ENCODE results near the gene TMEM163.

Gene TMEM163

DNA sequence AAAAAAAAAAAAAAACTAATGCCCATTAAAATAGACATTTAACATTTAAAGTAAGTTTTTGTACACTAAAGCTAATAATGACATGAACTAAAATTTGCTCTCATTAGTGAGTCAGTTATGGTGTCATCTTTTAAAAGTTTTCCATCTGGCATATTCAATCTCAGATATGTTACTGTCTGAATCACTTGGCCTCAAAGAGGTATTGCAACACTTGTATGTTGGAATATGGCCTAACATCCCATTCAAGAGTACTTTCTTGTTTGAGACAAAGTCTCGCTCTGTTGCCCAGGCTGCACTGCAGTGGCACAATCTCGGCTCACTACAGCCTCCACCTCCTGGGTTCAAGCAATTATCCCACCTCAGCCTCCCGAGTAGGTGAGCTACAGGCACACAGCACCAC, 169.7 kb downstream of the TMEM163 start:
- Histone ChIP-seq H3K9me3 (no peaks in the 10 kb centered on the region), H3K4me1 (no peaks in the 10 kb centered on the region), H3K27ac (no peak overlapping the region), H3K4me3 (no peak overlapping the region), H3K36me3 (no peaks in the 10 kb centered on the region), H3K27me3 (no peaks in the 10 kb centered on the region)
- TF ChIP-seq, protein P1, sequence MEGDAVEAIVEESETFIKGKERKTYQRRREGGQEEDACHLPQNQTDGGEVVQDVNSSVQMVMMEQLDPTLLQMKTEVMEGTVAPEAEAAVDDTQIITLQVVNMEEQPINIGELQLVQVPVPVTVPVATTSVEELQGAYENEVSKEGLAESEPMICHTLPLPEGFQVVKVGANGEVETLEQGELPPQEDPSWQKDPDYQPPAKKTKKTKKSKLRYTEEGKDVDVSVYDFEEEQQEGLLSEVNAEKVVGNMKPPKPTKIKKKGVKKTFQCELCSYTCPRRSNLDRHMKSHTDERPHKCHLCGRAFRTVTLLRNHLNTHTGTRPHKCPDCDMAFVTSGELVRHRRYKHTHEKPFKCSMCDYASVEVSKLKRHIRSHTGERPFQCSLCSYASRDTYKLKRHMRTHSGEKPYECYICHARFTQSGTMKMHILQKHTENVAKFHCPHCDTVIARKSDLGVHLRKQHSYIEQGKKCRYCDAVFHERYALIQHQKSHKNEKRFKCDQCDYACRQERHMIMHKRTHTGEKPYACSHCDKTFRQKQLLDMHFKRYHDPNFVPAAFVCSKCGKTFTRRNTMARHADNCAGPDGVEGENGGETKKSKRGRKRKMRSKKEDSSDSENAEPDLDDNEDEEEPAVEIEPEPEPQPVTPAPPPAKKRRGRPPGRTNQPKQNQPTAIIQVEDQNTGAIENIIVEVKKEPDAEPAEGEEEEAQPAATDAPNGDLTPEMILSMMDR (IDR thresholded peaks at IDR 0.05): no peak
- DNase-seq: no peak
- intact Hi-C loops (cut with DNase I; ENCODE audit: low total_unique reads): no loop called here

DNA sequence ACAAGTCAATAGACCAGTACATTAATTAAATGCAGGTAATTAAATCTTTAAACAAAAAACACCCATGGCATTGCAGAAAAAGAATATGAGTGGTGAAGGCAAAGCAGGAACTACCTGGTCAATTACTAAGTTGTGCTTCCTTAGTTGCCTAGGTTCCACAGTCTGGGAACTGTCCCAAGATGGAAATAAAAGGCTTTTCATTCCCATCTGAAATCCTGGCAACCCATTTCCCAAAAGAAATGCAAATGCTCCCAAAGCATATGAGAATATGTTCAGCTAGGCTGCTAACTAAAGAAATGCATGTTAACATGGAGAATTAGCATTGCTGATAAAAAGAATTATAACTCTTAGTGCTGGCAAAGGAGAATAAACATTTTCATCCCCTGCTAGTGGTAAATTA, 177.8 kb downstream of the TMEM163 start:
- H3K27ac ChIP-seq: no peak overlapping the region
- H3K4me3 ChIP-seq: no peak overlapping the region
- H3K4me1 ChIP-seq: no peaks in the 10 kb centered on the region
- no peaks in the 10 kb centered on the region for H3K9me3 ChIP-seq
- TF ChIP-seq, protein P1 (IDR thresholded peaks at IDR 0.05): no peak
- no peak for DNase-seq
- no peaks in the 10 kb centered on the region for H3K27me3 ChIP-seq
- intact Hi-C loops (cut with DNase I; ENCODE audit: low total_unique reads): no loop called here
- no peaks in the 10 kb centered on the region for H3K36me3 ChIP-seq

DNA sequence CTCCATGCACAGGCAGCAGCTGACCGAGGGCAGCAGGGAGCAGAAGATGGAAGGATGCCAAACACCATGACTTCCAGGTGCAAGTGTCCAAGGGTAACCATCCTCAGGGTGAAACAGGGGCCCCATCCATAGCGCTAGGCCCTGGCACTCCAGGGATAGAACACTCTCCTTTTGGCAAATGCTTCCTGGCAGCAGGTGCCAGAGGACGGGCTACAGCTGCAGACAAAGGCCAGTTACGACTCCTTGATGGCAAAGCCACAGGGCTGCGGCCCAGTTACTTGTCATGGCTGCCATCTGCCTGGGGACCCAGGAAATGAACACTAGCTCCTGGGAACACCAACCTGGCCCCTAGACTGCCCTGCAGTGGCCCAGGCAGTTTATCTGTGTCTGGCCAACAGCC, 178.8 kb downstream of the TMEM163 start:
- no peak for DNase-seq
- Histone ChIP-seq H3K27me3 (no peaks in the 10 kb centered on the region), H3K9me3 (no peaks in the 10 kb centered on the region), H3K36me3 (no peaks in the 10 kb centered on the region), H3K4me3 (no peak overlapping the region), H3K4me1 (no peaks in the 10 kb centered on the region), H3K27ac (no peak overlapping the region)
- TF ChIP-seq, protein P1 (IDR thresholded peaks at IDR 0.05): no peak
- intact Hi-C loops (cut with DNase I; ENCODE audit: low total_unique reads): no loop called here

DNA sequence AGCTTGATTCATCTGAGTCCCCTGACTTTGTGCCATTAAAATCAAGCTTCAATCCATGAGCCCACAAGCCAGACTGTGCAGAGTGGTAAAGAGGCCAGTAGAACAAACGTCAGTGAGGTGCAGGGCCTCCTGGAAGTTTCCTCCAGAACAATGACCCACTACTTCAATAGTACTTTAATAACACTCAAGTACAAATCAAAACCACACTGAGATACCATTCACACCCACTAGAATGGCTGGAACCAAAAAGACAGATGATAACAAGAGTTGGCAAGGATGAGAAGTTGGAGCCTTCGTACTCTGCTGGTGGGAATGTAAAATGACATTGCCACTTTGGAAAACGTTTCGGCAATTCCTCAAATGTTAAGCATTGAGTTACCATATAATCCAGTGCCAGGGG, 181.1 kb downstream of the TMEM163 start:
- Histone ChIP-seq H3K4me3 (no peak overlapping the region), H3K36me3 (no peaks in the 10 kb centered on the region), H3K27me3 (no peaks in the 10 kb centered on the region), H3K9me3 (no peaks in the 10 kb centered on the region), H3K27ac (no peak overlapping the region), H3K4me1 (no peaks in the 10 kb centered on the region)
- no peak for DNase-seq
- TF ChIP-seq, protein P1 (IDR thresholded peaks at IDR 0.05): no peak
- intact Hi-C loops (cut with DNase I; ENCODE audit: low total_unique reads): no loop called here

DNA sequence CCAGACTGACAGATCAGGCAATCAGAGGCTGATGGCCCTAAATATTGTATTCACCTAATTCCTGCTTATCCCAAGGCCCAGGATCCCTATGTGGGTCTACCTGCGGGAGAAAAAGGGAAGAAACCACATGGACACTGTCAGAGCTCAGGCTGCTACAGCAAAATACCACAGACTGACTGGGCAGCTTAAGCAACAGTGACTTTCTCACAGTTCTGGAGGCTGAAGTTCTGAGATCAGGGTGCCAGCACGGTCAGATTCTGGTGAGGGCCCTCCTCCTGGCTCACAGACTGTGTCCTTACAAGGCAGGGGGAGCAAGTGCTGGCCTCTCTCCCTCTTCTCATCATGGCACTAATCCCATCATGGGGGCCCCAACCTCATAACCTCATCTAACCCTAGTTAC, 181.7 kb downstream of the TMEM163 start:
- intact Hi-C loops (cut with DNase I; ENCODE audit: low total_unique reads): no loop called here

More for the DNA sequence above, 181.7 kb downstream of the TMEM163 start:
- TF ChIP-seq, protein P1 (IDR thresholded peaks at IDR 0.05): no peak
- H3K4me1 ChIP-seq: no peaks in the 10 kb centered on the region
- no peaks in the 10 kb centered on the region for H3K36me3 ChIP-seq
- H3K9me3 ChIP-seq: no peaks in the 10 kb centered on the region
- H3K27ac ChIP-seq: no peak overlapping the region
- no peak for DNase-seq
- H3K4me3 ChIP-seq: no peak overlapping the region
- H3K27me3 ChIP-seq: no peaks in the 10 kb centered on the region
